ENCODE results near the gene PDE4A.
A peak's percentile ranks its signal among the peaks of the same experiment; 100 is the strongest.

Gene PDE4A

DNA sequence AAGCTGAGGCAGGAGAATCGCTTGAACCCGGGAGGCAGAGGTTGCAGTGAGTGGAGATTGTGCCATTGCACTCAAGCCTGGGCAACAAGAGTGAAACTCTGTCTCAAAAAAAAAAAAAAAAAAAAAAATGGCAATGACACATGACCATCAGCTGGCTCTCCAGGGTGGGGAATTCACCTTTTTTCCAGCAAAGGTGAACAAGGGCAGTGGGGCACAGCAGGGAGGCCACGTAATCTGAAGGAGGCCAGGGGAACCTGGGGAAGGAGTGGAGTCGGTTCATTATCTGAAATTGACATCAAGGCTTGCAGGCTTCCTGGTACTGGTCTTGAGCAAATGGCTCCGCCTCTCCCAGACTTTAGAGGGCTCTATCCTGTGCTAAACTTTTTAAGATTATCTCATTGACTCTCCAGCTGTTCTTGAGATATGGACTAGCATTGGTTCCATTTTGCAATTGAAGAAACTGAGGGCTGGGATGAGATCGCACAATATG, 54.7 kb downstream of the PDE4A start:
- CTCF ChIA-PET = interaction anchor here (0.6 to 1.6 kb wide), 7 partner anchors 8 to 110 kb away, joined by 3 to 7 read pairs (median 3); no protein-coding TSS in a partner anchor
- TF ChIP-seq, protein P1, sequence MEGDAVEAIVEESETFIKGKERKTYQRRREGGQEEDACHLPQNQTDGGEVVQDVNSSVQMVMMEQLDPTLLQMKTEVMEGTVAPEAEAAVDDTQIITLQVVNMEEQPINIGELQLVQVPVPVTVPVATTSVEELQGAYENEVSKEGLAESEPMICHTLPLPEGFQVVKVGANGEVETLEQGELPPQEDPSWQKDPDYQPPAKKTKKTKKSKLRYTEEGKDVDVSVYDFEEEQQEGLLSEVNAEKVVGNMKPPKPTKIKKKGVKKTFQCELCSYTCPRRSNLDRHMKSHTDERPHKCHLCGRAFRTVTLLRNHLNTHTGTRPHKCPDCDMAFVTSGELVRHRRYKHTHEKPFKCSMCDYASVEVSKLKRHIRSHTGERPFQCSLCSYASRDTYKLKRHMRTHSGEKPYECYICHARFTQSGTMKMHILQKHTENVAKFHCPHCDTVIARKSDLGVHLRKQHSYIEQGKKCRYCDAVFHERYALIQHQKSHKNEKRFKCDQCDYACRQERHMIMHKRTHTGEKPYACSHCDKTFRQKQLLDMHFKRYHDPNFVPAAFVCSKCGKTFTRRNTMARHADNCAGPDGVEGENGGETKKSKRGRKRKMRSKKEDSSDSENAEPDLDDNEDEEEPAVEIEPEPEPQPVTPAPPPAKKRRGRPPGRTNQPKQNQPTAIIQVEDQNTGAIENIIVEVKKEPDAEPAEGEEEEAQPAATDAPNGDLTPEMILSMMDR (IDR thresholded peaks at IDR 0.05; ENCODE audit: insufficient read depth, low read length, missing control alignments) = no peak
- no peak for DNase-seq (ENCODE audit: low read depth, low spot score)
- no peak overlapping the region for H3K4me3 ChIP-seq (ENCODE audit: low read depth, low read length)
- POLR2A ChIA-PET = no interaction called here

DNA sequence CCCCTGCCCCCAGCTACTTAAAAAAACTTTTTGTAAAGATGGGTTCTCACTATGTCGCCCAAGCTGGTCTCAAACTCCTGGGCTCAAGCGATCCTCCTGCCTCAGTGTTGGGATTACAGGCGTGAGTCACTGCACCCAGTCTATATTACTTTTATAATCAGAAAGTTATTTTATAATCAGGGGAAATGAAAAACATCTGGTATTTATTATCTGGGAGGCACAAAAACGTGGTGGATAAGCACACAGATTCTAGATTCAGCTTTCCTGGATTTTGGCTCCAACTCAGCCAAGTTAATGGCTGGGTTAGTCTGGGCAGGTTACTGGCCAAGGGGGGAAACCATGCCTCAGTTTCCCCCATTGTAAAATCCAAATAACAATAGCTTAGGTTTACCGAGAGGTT, 58.1 kb downstream of the PDE4A start:
- ChIA-PET CTCF (interaction anchor here (0.7 to 3.1 kb wide), 16 partner anchors 8 to 239 kb away, joined by 3 to 31 read pairs (median 6); partner anchors contain the start of gene DNM2), POLR2A (no interaction called here)
- DNase-seq (ENCODE audit: low read depth, low spot score) = no peak
- TF ChIP-seq, protein P1 (IDR thresholded peaks at IDR 0.05; ENCODE audit: insufficient read depth, low read length, missing control alignments) = no peak
- H3K4me3 ChIP-seq (ENCODE audit: low read depth, low read length) = no peak overlapping the region

DNA sequence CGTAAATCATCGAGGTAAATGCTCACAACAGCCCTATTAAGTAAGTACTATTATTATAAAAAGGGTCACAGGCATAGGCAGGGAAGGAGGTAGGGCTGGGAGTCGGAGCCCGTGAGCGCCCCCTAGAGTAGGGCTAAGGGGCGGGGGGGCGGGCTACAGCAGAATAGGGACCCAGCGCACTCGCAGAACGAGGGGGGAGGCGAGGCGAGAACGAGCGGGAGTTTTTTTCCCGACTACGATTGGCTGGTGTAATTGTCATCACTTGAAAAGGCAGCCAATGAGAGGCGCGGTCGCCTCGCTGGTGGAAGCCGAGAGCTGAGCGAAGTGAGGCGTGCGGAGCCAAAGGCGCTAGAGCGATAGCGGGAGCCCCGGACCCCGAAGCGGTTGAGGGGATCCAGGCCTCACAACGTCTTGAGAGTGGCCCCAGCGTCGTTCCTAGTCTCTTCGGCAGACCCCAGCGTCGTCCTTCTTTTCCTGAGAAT, 58.6 kb downstream of the PDE4A start:
- TF ChIP-seq, protein P1 (IDR thresholded peaks at IDR 0.05; ENCODE audit: insufficient read depth, low read length, missing control alignments) = peak; percentile 25
- DNase-seq (ENCODE audit: low read depth, low spot score) = no peak
- peak overlapping the region; percentile 47 for H3K4me3 ChIP-seq (ENCODE audit: low read depth, low read length)
- CTCF ChIA-PET = interaction anchor here (0.7 to 3.1 kb wide), 18 partner anchors 8 to 238 kb away, joined by 3 to 31 read pairs (median 4); partner anchors contain the start of genes CDC37 and DNM2
- POLR2A ChIA-PET = interaction anchor here (0.6 kb wide), 1 partner anchor 18 kb away, joined by 3 read pairs; no protein-coding TSS in a partner anchor

DNA sequence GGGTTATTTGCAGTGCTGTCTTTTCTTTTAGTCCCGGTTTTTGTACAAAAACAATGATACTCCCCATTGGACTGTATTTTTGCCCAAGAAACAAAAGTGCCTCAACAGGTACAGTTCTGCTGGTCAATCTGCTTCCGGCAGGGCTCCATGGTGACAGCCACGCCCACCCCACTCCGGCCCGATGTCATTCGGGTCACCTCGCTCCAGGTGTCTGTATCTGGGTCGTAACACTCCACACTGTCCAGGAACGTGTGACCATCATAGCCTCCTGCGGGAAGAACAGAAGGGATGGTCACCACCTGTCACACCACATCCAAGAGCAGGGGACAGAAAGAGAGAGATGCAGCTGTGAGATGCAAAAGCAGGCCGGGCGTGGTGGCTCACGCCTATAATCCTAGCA, 66.2 kb downstream of the PDE4A start:
- TF ChIP-seq, protein P1 (IDR thresholded peaks at IDR 0.05; ENCODE audit: insufficient read depth, low read length, missing control alignments) = no peak
- CTCF ChIA-PET = interaction anchor here (0.8 kb wide), 1 partner anchor 8 kb away, joined by 3 read pairs; no protein-coding TSS in a partner anchor
- no peak for DNase-seq (ENCODE audit: low read depth, low spot score)
- POLR2A ChIA-PET = no interaction called here
- H3K4me3 ChIP-seq (ENCODE audit: low read depth, low read length) = no peak overlapping the region

DNA sequence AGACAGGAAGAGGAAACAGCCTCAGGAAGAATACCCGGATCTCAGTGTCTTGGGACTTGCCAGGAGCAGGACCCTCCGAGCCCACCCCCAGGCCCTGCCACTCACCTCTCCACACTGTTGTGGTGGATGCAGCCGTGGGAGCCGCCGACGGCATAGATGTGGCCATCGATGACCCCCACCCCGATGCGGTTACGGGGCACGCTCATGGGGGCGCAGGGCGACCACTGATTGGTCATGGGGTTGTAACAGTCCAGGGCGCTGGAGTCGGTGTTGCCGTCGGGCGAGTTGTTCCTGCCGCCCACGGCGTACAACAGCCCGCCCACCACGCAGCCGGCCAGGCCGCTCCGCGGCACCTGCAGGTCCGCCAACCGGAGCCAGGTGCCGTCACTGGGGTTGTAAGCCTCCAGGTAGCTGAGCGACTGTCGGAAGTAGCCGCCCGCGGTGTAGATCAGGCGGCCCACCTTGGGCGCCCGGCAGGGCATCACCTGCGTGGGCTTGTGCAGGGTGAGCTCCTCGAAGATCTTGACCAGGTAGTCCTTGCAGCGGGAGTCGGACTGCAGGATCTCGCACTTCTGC, 71.2 kb downstream of the PDE4A start:
- CTCF ChIA-PET = interaction anchor here (1.1 to 8.3 kb wide), 7 partner anchors 8 to 61 kb away, joined by 3 to 53 read pairs (median 7); no protein-coding TSS in a partner anchor
- TF ChIP-seq, protein P1 (IDR thresholded peaks at IDR 0.05; ENCODE audit: insufficient read depth, low read length, missing control alignments) = no peak
- H3K4me3 ChIP-seq (ENCODE audit: low read depth, low read length) = no peak overlapping the region
- DNase-seq (ENCODE audit: low read depth, low spot score) = no peak
- POLR2A ChIA-PET = no interaction called here

DNA sequence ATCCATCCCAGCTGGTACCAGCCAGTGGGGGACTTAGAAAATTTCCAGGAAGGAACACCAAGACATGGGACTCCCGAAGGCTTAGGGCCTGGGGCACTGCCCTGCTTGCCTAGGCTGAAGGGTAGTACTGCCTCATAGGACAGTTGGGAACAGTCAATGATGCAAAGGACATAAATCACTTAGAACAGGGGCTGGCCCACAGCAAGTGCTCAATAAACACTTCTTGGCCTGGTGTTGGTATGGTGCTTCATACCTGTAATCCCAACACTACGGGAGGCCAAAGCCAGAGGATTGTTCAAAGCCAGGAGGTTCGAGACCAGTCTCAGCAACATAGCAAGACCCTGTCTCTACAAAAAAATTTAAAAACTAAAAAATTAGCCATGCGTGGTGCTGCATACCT, 77.0 kb downstream of the PDE4A start:
- ChIA-PET POLR2A (interaction anchor here (1.0 to 1.2 kb wide), 2 partner anchors 14 to 18 kb away, joined by 3 to 4 read pairs; no protein-coding TSS in a partner anchor), CTCF (interaction anchor here (1.2 to 8.3 kb wide), 2 partner anchors 9 to 14 kb away, joined by 3 to 53 read pairs; no protein-coding TSS in a partner anchor)

More for the DNA sequence above, 77.0 kb downstream of the PDE4A start:
- no peak overlapping the region for H3K4me3 ChIP-seq (ENCODE audit: low read depth, low read length)
- no peak for DNase-seq (ENCODE audit: low read depth, low spot score)
- TF ChIP-seq, protein P1 (IDR thresholded peaks at IDR 0.05; ENCODE audit: insufficient read depth, low read length, missing control alignments) = no peak

Data from AG04449 (cell line).